HG03571 (cell line): ENCODE measurements around the gene MCRS1.
"Not testable (repeated sequence)": the region's sequence is repeated elsewhere in the genome, so short reads cannot be mapped to it uniquely, and the experiment has no call there.

ENCODE experiments used
- ATAC-seq: cut with Tn5 transposase; IDR thresholded peaks from one replicate; pipeline ENCODE4 v1.9.1; 2021; ENCODE audit not compliant: unreplicated experiment

MCRS1 gene, protein sequence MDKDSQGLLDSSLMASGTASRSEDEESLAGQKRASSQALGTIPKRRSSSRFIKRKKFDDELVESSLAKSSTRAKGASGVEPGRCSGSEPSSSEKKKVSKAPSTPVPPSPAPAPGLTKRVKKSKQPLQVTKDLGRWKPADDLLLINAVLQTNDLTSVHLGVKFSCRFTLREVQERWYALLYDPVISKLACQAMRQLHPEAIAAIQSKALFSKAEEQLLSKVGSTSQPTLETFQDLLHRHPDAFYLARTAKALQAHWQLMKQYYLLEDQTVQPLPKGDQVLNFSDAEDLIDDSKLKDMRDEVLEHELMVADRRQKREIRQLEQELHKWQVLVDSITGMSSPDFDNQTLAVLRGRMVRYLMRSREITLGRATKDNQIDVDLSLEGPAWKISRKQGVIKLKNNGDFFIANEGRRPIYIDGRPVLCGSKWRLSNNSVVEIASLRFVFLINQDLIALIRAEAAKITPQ

DNA sequence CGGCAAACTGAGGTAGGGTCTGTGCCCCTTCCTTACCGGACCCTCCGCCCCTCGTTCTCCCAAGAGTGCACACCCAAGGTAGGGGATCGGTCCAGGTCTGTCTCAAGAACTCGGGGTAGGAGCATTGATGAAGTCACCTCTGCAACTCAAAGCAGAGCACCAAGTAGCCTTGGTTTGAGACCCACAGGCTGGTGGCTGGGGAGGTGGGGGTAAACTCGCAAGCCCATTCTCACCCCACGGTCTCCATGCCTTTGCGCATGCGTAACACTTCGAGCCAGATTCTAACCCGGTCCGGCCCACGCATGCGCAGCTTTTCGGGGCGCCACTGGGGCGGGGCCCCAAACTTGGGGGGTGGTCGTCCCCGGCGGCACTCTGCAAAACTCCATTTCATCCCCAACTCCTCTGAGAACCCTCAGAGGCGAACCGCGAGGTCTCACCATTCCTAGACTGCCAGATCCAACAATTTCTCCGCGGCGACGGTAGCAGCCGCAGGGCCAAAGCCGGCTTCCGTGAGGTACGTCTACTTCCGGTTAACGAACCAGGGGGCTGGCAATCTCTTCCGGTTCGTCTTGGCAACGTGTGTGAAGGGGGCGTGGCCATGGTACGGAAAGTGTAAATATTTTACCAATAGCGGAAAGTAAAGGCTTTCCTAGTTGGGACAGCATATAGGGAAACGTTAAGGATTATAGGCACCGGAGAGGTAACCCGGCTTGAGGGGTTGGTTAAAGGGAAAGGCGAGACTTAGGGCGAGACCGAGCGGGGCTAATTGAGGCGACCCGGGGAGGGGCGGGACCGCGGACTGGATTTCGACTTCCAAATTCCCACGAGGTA is at the start of gene MCRS1:
Gene MCRS1 (minus strand): TSS at position 532 of the 831 bp plus-strand sequence. CDS start 1,411 bp downstream, outside the sequence.
- ATAC-seq, result peak; percentile 70

DNA sequence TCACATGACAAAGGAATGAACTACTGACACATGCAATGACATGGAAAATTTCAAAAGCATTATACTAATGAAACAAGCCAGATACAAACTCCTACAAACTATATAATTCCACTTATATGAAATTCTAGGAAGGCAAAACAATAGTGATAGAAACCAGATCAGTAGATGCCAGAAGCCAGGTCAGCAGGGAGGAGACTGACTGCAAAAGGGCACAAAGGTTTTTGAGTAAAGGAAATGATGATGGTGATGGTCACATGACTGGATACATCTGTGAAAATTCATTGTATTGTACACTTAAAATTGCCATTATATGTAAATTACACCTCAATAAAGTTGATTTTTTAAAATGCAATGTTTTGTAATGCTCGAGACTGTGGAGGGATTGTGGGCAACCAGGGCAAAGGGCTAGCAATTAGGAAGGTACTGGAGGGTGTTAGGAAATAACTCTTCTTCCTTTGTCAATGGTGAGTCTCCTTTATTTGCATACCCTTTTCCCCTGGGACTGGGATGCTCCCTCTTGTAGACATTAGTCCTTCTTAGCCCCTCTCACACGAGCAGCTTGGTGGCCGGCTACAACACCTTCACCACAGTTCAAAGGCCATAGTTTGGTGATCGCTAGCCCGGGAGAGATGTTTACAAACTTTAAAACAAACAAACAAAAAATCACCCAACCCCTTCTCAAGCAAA is 48.7 kb upstream of the MCRS1 start:
- no peak for ATAC-seq

DNA sequence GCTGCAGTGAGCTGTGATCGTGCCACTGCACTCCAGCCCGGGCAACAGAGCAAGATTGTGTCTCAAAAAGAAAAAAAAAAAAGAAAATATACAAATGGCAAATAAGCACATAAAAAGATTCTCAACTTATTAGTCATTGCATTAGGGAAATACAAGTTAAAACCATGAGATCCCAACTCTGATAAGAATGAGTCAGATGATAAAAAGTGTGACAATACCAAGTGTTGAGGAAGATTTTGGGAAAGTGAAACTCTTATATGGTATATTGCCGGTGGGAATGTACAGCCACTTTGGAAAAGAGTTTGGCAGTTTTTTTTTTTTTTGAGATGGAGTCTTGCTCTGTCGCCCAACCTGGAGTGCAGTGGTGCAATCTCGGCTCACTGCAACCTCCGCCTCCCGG is 47.8 kb upstream of the MCRS1 start:
- no peak for ATAC-seq

DNA sequence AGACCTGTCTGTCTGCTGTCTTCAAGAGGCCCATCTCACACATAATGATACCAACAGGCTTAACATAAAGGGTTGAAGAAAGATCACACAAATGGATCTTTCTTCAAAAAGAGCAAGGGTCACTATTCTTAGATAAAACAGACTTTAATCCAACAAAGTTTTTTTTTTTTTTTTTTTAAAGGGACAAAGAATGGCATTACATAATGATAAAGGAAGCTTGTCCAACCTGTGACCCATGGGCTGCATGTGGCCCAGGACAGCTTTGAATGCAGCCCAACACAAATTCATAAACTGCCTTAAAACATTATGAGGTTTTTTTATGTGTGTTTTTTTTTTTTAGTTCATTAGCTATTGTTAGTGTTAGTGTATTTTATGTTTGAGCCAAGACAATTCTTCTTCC is 44.3 kb upstream of the MCRS1 start:
- no peak for ATAC-seq

DNA sequence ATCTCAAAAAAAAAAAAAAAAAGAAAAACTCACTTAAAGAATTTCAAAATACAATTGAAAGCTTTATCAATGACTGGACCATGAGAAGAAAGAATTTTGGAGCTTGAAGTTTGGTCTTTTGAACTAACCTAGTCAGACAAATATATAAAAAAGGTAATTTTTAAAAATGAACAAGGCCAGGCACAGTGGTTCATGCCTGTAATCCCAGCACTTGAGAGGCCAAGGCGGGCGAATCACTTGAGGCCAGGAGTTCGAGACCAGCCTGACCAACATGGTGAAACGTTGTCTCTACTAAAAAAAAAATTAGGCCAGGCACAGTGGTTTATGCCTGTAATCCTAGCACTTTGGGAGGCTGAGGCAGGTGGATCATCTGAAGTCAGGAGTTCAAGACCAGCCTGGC is 42.8 kb upstream of the MCRS1 start:
- not testable (repeated sequence) for ATAC-seq

DNA sequence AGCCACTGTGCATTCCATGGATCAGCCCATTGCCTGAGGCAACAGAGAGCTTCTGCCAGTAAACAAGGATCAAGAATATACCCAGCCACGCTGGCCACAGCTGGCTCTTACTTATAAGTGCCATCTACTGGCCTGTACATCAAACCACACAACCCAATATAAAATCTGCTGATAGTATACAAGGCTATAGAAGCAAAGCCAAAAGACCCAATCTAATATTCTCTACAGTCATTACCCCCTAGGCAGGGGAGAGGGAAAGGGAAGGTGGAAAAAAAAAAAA is 41.9 kb upstream of the MCRS1 start:
- no peak for ATAC-seq

DNA sequence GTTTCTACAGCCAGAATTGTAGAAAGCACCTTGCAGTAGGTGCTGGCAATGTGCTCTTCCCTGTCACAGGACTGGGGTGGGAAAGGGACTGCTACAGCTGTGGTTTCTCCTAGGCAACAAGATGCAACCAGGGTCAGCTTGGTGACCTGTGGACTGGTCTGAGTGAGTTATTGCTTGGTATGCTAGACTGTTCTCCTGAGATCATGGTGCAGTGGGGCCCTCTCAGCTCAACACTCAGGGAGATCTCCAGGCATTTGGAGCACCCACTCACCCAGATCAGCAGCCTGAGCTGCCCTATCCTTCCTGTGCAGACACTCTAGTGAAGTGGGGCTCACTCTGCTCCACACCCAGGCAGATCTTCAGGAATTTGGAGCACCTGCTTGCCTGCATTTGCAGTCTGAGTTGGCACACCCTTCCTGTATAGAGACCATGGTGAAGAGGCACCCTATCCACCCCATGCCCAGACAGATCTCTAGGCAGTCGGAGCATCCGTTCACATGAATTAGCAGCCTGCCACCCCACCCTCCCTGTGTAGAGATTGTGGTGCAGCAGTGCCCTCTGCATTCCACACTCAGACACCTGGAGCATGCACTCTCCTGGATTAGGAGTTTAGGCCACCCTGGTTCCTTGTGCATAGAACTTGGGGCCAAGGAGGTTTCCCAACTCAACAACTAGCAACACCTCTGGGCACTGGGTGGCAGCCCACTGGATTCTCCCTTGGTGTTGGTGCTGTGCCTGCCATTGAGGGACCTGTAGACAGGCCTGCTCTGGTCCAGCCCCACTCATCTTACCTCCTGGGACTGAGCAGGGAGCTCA is 41.3 kb upstream of the MCRS1 start:
- ATAC-seq, result no peak

DNA sequence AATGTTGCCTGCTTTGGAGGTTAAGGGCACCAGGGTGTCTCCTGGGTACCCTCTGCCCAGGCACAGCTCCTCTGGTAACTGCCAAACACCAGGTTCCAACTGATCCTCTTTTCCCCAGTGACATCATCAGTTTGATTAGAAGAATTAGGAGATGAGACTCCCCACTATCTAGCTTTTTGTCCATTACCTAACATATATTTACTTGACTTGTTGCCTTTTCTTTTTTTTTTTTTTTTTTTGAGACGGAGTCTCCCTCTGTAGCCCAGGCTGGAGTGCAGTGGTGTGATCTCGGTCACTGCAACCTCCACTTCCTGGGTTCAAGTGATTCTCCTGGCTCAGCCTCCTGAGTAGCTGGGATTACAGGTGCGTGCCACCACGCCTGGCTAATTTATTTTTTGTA is 37.6 kb upstream of the MCRS1 start, which contains the start of gene FAM186B:
Gene FAM186B (minus strand): TSS at position 101 of the 400 bp plus-strand sequence. CDS start 162 bp downstream, outside the sequence.
- not testable (repeated sequence) for ATAC-seq

DNA sequence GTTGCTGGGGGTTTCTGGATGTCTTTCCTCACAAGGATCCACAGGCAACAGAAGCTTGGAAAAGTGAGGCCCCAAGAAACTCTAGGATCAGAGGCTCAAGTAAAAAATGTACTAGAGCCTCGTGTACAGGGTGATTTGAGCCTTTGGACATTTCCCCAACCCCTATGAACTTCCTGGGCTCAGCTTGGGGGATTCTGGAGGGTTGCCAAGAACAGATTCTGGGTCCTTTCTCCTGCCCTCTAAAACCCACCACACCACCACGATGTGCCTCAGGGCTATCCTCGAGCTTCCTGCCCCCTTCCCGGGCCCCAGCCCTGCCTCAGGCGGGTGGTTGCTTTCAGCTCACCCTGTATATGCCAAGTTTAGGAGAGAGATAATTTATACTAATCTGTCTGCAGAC is 36.9 kb upstream of the MCRS1 start:
- no peak for ATAC-seq

DNA sequence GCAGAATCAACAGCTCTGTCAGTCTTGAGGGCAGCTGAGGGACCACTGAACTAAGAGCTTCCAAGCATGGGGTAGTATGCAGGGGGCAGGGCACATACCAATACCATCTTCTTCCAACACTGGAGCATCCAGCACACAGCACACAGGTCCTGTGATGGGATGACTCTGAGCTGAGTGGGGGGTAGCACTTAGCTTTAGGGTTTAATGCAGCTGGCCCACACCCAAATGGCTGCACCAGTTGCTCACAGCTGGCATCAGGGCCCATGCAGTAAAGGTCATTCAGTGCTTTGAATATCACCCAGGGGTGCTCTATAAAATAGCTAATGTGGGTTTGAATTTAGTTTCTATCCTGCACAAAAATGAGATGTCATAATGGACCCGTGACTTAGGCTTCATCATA is 35.8 kb upstream of the MCRS1 start:
- ATAC-seq, result no peak

DNA sequence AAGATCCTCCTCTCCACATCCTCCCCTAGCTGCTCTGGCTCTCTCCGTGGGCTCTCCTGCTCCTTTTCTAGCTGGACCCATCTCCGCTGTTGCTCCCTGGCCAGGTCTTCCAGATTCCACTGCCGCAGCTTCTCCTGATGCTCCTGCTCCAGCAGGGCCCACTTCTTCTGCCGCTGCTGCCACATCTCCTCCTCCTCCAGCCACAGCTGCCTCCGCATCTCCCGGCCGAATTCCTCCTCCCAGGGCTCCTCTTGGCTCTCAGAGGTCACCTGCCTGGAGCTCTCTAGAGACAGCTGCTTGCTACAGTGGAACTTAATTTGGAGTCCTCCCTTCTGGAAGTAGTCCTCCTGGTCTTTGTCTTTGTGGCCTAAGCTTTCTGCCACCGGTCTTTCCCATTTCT is 32.0 kb upstream of the MCRS1 start:
- ATAC-seq, result no peak

DNA sequence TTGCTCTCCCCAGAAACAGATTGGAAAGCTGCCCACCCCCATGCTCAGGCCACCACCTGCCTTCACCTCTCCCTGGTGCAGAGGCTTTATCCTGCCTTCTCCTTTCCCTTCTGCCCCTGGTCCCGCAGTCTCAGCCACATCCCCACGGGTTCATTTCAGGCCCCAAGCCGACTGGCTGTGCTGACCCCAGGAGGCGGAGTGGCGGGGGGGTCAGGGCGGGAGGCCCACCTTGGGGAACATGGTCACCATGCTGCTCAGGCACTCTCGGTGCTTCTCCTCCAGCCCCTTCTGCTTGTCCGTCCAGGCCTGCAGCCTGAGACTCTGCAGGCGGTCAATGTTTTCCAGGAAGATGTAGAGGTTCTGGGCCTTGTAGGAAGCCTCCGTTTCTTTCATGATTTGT is 30.6 kb upstream of the MCRS1 start:
- no peak for ATAC-seq

DNA sequence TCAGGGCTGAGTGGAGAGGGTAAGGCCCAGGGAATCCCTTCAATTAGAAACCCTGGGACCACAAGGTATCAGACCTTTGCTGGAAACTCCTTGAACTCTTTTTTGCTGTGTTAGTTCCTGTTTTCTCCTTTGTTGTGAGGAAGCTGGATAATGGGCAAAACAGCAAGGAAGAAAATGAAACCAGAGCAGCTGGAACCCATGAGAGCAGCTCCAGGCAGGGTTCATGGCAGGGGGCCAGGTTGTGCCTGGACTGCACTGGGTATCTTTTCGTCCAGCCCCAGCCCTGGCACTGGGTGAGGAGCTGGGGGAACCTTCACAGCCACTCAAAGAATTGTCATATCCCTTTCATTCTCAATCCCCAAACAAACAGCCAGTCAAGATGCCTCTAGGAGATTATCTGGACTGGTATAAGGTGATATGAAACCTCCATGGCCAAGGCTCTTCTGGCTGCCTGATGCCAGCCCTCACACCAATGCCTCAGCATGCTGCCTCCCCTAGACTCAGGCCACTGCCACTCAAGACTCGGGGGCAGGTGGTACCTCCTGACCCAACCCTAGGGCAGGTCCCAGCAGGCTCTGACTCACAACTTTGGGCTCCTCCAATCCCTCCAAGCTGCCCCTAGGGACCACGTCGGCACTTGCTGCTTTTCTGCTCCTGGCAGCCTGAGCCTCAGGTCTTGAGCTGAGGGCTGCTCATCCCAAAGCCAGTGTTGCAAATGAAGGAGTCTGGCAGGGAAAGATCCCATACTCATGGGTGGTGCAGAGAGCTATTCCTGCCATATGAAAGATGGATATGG is 21.0 kb upstream of the MCRS1 start:
- no peak for ATAC-seq

DNA sequence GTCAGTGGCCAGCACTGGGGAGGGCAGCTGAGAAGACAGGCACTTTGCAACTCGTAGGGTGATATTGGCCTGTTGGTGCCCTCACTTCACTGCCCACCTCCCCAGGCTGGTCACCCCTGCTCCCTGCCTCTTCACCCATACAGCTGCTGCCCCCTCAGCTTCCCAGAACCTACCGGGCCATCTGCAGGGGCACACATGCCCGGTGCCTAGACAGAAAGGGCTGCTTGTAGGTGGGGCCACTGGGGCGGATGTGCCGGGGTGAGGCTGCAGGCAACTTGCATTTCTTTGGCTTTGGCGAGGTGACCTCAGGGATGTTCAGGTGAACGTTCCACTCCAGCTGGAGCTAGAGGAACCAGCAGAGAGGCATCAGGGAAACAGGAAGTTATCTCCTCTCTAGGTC is 20.3 kb upstream of the MCRS1 start:
- ATAC-seq, result no peak

DNA sequence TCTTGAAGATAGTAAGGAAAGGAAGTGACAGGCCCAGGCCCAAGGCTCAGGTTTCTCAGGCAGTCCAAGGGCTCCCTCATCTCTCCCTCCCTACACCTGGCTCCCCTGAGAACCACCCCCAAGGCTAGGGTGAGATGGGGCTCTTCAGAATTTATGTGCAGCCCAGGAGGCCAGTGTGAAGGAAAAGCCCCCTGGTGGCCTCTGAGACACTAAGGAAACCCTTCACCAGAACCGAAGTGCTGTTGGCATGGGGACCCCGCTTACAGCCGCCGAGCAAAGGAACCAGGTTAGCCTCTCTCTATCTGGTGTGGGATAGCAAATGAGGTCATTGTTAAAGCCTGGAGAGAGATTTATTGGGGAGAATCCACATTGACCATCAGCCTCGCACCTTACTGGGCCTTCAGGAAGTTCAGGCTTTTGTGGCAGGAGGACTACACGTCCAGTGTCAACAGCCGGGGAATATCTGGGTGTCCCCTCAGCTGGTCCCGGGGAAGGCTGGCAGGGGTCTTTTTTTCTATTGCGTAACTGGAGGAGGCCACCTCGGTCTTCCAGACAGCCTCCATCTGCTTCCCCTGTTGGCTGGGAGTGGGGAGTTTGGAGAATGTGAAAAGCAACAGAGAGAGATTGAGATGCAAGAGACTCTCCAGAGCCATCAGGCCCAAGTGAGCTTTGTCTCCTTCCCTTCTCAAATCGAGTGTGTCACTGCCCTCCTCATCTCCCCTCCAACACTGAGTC is 19.4 kb upstream of the MCRS1 start:
- ATAC-seq, result no peak

DNA sequence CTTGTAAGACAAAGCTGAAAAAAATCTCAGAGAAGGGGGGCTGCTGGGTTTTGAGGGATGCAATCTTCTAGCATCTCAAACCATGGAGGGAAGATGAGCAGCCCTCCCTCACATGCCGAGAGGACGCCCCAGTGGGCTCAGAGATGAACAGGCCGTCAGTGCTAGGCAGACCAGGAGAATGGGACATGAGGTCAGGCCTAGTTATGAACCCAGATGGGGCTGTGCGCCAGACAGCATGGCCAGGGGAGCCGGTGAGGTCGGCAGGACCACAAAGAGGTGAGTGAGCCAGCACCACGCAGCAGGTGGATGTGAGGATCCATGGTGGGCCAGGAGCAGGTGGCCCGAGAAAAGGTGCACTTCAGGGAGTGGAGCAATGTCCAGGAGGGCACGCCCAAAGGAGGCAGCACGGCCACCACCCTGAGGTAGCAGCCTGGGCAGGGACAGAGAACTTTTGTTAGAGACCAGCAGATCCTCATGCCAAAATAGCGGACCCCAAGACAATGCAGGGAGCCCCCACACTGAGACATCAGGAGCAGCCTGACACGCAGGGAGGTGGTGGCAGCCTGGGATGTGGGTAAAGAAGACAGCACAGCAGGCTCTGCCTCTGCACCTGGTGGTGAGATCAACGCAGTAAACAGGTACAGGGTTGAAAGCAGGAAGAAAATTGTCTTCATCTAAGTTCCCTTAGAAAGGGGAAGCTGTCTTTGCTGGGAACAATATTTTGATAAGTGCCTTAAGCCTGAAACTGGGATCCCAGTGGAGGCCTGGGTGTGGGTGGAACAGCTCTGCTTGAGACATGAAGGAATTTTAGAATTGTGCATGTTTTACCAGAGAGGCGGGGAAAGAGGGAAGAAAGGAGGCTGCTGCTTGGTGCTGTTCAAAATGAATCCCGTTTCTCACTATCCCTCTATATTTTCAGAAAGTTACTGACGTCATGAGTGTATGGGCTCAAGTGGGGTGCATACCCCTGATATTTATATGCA is 17.8 kb upstream of the MCRS1 start:
- ATAC-seq, result no peak

DNA sequence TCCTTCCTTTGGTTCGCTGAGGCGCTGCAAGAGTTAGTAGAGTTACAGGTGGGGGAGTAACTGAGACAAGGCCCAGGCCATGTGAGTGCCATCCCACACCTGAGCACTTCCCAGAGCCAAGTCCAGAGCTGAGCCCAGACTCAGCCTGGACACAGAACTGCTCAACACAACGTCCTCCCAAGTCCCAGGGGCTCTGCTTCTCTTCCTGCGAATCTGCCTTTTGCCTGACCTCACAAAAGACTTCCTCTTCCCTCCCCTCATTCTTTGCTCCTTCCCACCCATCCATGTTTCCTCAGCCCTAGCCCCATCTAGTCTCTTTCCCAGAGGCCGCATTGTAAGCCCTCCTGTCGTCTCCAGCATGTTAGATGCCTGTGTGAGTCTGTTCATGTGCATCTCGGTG is 16.6 kb upstream of the MCRS1 start:
- ATAC-seq, result no peak
